Right renal cortex interstitium (tissue), 3 donors: Measurements from ENCODE around the gene TRDN. TPM values are rescaled to one million over a fixed set of nuclear protein-coding genes. Genes with fewer than 3 reads are reported as not detected.
"Not testable (repeated sequence)": the region's sequence is repeated elsewhere in the genome, so short reads cannot be mapped to it uniquely, and the experiment has no call there.

Experiments used
- DNase-seq, 3 donors: peaks; one replicate each; pipeline ENCODE4 v3.0.0-alpha.2; 2013; ENCODE audit warnings: low read depth in 3 of 3, low spot score in 2 of 3
- polyA plus RNA-seq, 3 donors: library from polyadenylated mRNA; unstranded; fragments of 120-200 nt; gene quantifications; one replicate each; pipeline ENCODE4 v1.2.1, GENCODE V29; 2013; ENCODE audit not compliant: insufficient read length in 3 of 3

Gene TRDN
- polyA plus RNA-seq, 3 donors: 2.6 to 6.8 (median 2.7) TPM

DNA sequence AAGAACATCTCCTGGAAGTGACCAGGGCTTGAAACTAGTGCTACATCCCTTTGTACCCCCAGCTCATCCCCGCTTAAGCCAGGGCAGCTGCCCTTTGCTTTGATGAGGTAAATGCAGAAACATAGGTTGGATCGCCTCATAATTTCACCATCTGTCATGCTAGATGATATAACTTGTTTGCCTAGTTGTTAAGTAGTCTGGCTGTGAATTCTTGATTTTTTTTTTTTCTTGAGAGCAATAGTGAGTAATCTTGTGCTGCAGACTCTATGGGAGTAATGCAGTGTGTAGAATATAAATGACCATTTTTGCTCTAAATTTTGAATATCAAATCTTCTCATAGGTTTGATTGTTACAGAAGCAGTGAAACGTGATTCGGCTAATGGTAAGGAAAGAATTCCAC is 4.1 kb downstream of the TRDN start:
- no peak for DNase-seq

GRCh38 chr6:123629258-123629941 is 7.3 kb downstream of the TRDN start:
- no peak for DNase-seq

- no peak for DNase-seq
Measured at GRCh38 chr6:123625696-123626095, 11.1 kb downstream of the TRDN start.

- DNase-seq: no peak
Measured at GRCh38 chr6:123622780-123623179, 14.0 kb downstream of the TRDN start.

DNA sequence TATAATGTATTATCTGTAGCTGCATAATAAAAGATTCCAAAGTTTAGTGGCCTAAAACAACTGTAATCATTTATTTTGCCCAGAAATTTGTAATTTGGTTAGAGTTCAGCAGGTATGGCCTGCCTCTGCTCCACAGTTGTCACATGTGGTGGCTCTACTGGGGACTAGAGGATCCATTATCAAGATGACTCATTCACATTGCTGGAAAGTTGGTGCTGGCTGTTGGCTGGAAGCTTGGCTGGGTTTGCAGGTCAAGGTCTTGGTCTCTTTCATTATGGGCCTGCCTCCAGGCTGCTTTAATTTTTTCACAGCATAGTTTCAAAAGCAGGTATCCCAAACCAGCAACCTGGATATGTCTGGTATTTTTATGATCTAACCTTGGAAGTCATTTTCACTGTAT is 17.6 kb downstream of the TRDN start:
- no peak for DNase-seq

DNA sequence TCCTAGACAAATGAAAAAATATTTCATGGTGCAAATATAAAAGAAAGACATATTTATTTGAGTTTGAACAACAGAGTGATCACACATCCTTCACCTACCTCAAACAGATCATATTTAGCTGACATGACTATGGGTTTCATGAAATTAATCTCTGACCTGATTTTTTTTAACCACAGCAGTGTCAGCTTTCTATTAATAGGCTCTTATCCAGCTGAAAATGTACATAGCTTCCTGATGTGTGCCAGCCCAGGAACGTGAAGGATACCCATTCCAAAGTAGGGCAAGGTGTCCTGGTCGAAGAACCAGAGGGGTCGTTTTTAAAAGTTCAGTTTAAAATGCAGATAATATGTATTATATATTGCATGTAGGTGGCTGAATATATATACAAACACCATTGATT is 19.8 kb downstream of the TRDN start:
- no peak for DNase-seq

GRCh38 chr6:123616016-123616415 is 20.7 kb downstream of the TRDN start:
- no peak for DNase-seq

GRCh38 chr6:123610779-123611178 is 26.0 kb downstream of the TRDN start:
- DNase-seq: no peak

- no peak for DNase-seq
Measured at GRCh38 chr6:123604067-123604466, 32.7 kb downstream of the TRDN start.

- no peak for DNase-seq
Measured at GRCh38 chr6:123598011-123598410, 38.7 kb downstream of the TRDN start.

GRCh38 chr6:123594776-123595175 is 42.0 kb downstream of the TRDN start:
- DNase-seq: no peak

- DNase-seq: no peak
Measured at GRCh38 chr6:123592426-123592825, 44.3 kb downstream of the TRDN start.

GRCh38 chr6:123589973-123590372 is 46.8 kb downstream of the TRDN start:
- DNase-seq: no peak

- no peak for DNase-seq
Measured at GRCh38 chr6:123589317-123589716, 47.4 kb downstream of the TRDN start.

GRCh38 chr6:123588546-123588895 is 48.2 kb downstream of the TRDN start:
- DNase-seq: no peak

GRCh38 chr6:123587838-123588545 is 48.8 kb downstream of the TRDN start:
- DNase-seq: no peak

DNA sequence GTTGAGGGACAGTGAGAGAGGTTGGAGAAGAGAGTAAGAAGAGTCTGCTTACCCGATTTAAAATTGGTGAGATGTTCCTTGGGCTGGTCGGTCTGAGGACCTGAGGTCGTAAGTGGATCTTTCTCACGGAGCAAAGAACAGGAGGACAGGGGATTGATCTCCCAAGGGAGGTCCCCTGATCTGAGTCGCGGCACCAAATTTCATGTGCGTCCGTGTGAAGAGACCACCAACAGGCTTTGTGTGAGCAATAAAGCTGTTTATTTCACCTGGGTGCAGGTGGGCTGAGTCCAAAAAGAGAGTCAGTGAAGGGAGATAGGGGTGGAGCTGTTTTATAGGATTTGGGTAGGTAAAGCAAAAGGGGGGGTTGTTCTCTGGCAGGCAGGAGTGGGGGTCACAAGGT is 49.3 kb downstream of the TRDN start:
- not testable (repeated sequence) for DNase-seq

DNA sequence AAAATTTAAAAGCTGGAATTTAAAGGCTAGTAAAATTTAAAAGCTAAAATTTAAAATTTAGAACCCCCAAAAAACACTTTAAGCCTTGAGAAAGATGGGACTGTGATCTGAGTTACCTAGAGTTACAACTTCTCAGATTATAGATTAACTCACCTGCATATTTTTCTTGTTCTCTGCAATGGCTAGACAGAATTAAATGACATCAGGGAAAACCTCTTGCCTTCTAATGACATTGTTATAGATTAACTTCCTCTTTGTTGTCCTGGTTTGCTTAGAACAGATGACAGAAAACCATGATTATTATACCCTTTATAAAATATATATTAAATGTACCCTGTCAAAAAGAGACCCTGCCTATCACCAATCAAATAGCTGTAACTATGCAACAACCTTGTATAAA is 56.4 kb downstream of the TRDN start:
- DNase-seq: no peak

DNA sequence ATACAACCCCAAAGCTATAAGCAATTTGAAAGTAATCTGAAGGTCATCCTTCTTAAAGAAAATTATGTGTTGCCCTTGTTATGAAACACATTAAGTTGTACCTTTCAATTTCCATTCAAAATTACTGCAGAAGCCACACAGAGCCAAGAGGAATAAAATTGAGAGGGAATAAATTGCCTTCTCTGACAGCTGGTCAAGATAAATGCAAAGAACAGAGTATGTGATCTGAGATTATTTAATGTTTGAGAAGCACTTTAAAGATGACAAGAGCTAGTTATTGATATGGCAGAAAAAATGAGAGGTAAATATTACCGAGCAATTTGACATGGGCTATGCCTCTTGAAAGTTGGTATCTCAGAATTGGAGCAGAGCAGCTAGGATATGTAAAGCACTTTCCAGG is 61.6 kb downstream of the TRDN start:
- no peak for DNase-seq

- no peak for DNase-seq
Measured at GRCh38 chr6:123570813-123571684, 65.7 kb downstream of the TRDN start.

DNA sequence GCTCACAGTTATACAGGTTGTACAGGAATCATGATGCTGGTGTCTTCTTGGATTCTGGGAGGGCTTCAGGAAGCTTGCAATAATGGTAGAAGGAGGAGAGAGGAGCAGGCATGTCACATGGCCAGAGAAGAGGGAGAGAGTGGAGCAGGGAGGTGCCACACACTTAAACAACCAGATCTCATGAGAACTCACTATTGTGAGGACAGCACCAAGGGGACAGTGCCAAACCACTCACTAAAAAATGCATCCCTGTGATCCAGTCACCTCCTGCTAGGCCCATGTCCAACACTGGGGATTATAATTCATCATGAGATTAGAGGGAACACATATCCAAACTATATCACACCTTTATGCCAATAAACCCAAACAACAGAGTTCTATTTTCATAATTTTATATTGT is 67.2 kb downstream of the TRDN start:
- DNase-seq: no peak

GRCh38 chr6:123565529-123565928 is 71.2 kb downstream of the TRDN start:
- DNase-seq: no peak
